ENCODE results near the gene RPN2. TPM values are rescaled to one million over a fixed set of nuclear protein-coding genes. Genes with fewer than 3 reads are reported as not detected.

Gene RPN2
- total and polyA plus RNA-seq, 4 donors, result 88.9 to 286 (median 189) TPM

DNA sequence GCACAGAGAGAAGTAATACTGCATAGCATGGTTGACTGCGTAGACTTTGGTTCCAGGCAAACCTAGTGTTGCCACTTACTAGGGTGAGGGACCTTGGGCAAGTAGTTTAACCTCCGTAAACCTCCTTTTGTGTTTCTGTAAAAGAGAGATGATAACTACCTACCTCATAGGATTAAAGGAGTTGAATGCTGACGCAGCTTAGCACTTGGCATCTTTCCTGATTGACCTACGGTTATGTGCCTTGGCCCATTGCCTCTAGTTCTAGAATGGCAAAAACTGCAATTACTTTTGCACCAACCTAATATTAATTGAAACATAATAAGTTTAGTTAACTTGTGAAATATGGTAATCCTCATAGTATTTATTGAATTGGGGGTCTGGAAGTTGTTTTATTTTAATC, 63.4 kb downstream of the RPN2 start:
- DNase-seq, result no peak
- no peak overlapping the region for H3K4me3 ChIP-seq
- H3K4me1 ChIP-seq (ENCODE audit: control insufficient read depth in 5 of 5, insufficient read depth in 5 of 5, low read length in 5 of 5), result peaks cover 0 to 14% (median 0%) of the 10 kb centered on the region in 5 donors
- 90 to 97% methylated on average over 4 of the region's 4 CpGs for WGBS, 2 donors
- no peaks in the 10 kb centered on the region for H3K27me3 ChIP-seq (ENCODE audit: control insufficient read depth in 3 of 3, insufficient read depth in 3 of 3, low read length in 2 of 3)
- H3K9me3 ChIP-seq (ENCODE audit: control insufficient read depth in 4 of 4, insufficient read depth in 3 of 4, low read length in 3 of 4), result no peaks in the 10 kb centered on the region
- no peak overlapping the region for H3K27ac ChIP-seq (ENCODE audit: low read depth in 1 of 2, low read length in 1 of 2)
- ATAC-seq (ENCODE audit: insufficient read depth, low FRiP score), result no peak
- H3K9ac ChIP-seq (ENCODE audit: insufficient read depth in 1 of 2, low read length in 2 of 2), result no peak overlapping the region
- peaks cover 20 to 40% (median 24%) of the 10 kb centered on the region in 4 donors for H3K36me3 ChIP-seq (ENCODE audit: control insufficient read depth in 4 of 4, insufficient read depth in 4 of 4, low read length in 4 of 4)
- TF ChIP-seq, protein P1, sequence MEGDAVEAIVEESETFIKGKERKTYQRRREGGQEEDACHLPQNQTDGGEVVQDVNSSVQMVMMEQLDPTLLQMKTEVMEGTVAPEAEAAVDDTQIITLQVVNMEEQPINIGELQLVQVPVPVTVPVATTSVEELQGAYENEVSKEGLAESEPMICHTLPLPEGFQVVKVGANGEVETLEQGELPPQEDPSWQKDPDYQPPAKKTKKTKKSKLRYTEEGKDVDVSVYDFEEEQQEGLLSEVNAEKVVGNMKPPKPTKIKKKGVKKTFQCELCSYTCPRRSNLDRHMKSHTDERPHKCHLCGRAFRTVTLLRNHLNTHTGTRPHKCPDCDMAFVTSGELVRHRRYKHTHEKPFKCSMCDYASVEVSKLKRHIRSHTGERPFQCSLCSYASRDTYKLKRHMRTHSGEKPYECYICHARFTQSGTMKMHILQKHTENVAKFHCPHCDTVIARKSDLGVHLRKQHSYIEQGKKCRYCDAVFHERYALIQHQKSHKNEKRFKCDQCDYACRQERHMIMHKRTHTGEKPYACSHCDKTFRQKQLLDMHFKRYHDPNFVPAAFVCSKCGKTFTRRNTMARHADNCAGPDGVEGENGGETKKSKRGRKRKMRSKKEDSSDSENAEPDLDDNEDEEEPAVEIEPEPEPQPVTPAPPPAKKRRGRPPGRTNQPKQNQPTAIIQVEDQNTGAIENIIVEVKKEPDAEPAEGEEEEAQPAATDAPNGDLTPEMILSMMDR (IDR thresholded peaks at IDR 0.05; ENCODE audit: control extremely low read depth, extremely low read depth), result no peak

DNA sequence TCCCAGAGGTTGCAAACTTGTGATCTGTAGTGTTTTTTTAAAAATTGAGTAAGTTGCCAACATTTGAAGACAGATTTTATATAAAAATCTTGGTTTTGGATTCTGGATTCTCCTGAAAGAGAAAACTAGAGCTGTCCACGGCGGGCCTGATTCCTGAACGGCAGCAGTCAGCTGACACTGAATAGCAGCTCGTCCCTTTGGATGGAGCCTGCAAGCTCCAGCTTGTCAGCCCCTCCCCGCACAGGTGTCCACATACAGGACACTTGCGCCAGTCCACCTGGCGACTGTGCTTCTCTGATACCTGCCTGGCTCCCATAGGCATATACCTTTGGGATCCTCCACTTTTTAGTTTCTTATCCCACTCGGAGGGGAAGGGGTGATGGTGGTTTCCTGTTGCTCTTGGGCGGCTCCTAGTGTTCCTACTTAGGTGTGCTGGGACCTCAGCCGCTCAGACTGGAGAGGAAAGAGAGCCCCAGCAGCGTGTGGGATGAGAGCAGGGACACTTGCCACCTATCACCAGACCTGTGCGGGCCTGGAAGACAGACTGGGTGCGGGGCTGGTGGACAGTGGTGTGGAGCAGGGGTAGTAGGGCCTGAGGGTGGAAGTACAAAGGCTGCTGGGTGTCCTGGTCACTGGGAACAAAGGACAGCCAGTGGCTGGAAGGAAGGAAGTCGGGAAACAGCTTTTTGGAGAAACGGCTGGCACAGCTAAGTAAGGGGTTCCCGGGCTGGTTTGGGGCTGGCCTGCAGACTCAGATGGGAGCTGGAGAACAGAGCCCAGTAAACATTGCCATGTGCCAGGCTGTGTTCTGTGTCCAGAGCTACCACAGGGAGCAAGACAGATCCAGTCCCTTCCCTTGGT, 64.2 kb downstream of the RPN2 start:
- no peak overlapping the region for H3K4me3 ChIP-seq
- no peaks in the 10 kb centered on the region for H3K9me3 ChIP-seq (ENCODE audit: control insufficient read depth in 4 of 4, insufficient read depth in 3 of 4, low read length in 3 of 4)
- ATAC-seq (ENCODE audit: insufficient read depth, low FRiP score) (no peak), DNase-seq (no peak)
- peaks cover 0 to 12% (median 0%) of the 10 kb centered on the region in 5 donors for H3K4me1 ChIP-seq (ENCODE audit: control insufficient read depth in 5 of 5, insufficient read depth in 5 of 5, low read length in 5 of 5)
- H3K27ac ChIP-seq (ENCODE audit: low read depth in 1 of 2, low read length in 1 of 2), result no peak overlapping the region
- 88 to 90% methylated on average over 16 of the region's 16 CpGs for WGBS, 2 donors
- H3K27me3 ChIP-seq (ENCODE audit: control insufficient read depth in 3 of 3, insufficient read depth in 3 of 3, low read length in 2 of 3), result no peaks in the 10 kb centered on the region
- TF ChIP-seq, protein P1 (IDR thresholded peaks at IDR 0.05; ENCODE audit: control extremely low read depth, extremely low read depth), result no peak
- no peak overlapping the region for H3K9ac ChIP-seq (ENCODE audit: insufficient read depth in 1 of 2, low read length in 2 of 2)
- peaks cover 20 to 35% (median 21%) of the 10 kb centered on the region in 4 donors for H3K36me3 ChIP-seq (ENCODE audit: control insufficient read depth in 4 of 4, insufficient read depth in 4 of 4, low read length in 4 of 4)

DNA sequence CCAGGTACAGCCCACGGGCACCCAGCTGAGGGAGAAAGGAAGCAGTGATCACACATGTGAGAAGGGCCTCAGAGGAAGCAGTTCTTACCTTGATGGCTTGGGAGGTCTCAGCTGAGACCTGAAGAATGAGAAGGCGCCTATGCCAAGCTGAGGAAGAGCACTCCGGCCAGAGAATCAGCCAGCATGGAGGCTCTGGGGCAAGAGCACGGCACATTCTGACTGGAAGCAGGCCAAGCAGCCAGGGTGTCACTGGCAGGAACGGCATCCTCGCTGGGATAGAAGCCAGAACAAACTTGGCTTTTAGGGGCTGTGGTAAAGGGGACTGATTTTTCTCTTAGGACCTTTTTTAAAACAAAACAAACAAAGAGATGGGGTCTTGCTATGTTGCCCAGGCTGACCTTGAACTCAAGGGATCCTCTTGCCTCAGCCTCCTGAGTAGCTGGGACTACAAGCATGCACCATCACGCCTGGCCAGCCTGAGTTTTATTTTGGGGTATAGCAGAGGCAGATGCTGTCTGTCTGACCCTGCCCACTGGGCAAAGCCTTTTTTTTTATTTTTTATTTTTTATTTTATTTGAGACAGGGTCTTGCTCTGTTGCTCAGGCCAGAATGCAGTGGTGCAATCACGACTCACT, 64.9 kb downstream of the RPN2 start:
- no peak overlapping the region for H3K4me3 ChIP-seq
- H3K27ac ChIP-seq (ENCODE audit: low read depth in 1 of 2, low read length in 1 of 2), result no peak overlapping the region
- H3K9me3 ChIP-seq (ENCODE audit: control insufficient read depth in 4 of 4, insufficient read depth in 3 of 4, low read length in 3 of 4), result no peaks in the 10 kb centered on the region
- peaks cover 17 to 29% (median 21%) of the 10 kb centered on the region in 4 donors for H3K36me3 ChIP-seq (ENCODE audit: control insufficient read depth in 4 of 4, insufficient read depth in 4 of 4, low read length in 4 of 4)
- DNase-seq (peak in 1 of 3 donors; percentile 10), ATAC-seq (ENCODE audit: insufficient read depth, low FRiP score) (no peak)
- no peaks in the 10 kb centered on the region for H3K27me3 ChIP-seq (ENCODE audit: control insufficient read depth in 3 of 3, insufficient read depth in 3 of 3, low read length in 2 of 3)
- H3K4me1 ChIP-seq (ENCODE audit: control insufficient read depth in 5 of 5, insufficient read depth in 5 of 5, low read length in 5 of 5), result peaks cover 0 to 4% (median 0%) of the 10 kb centered on the region in 5 donors
- TF ChIP-seq, protein P1 (IDR thresholded peaks at IDR 0.05; ENCODE audit: control extremely low read depth, extremely low read depth), result no peak
- H3K9ac ChIP-seq (ENCODE audit: insufficient read depth in 1 of 2, low read length in 2 of 2), result no peak overlapping the region
- WGBS, 2 donors, result 75 to 77% methylated on average over 8 of the region's 8 CpGs
